ENCODE measurements around the gene OR1I1.

The OR1I1 gene

GRCh38 chr19:15107061-15108010, 25.3 kb downstream of the OR1I1 start, which contains the start of gene SYDE1:
TSS of gene SYDE1 (plus strand) at chr19:15107401. CDS start at chr19:15107434, 33 bp downstream.
- peaks cover 30% of the 10 kb centered on the region for H3K27me3 Mint-ChIP-seq
- peaks cover 9% of the 10 kb centered on the region for H3K9me3 Mint-ChIP-seq
- no peak within 1 kb of the TSS for H3K27ac Mint-ChIP-seq
- H3K36me3 Mint-ChIP-seq: peaks cover 9% of the 10 kb centered on the region
- ATAC-seq (ENCODE audit: low read depth): no peak
- no peak for DNase-seq (ENCODE audit: low spot score in 2 of 2)
- peaks cover 9% of the 10 kb centered on the region for H3K4me1 Mint-ChIP-seq
- H3K4me3 Mint-ChIP-seq: peak within 1 kb of the TSS; percentile 45

GRCh38 chr19:15108145-15108844, 26.3 kb downstream of the OR1I1 start:
- Mint-ChIP-seq H3K27me3 (peaks cover 30% of the 10 kb centered on the region), H3K9me3 (peaks cover 9% of the 10 kb centered on the region), H3K27ac (no peak overlapping the region), H3K36me3 (peaks cover 9% of the 10 kb centered on the region), H3K4me3 (no peak overlapping the region), H3K4me1 (peaks cover 9% of the 10 kb centered on the region)
- DNase-seq (ENCODE audit: low spot score in 2 of 2) (no peak), ATAC-seq (ENCODE audit: low read depth) (no peak)

GRCh38 chr19:15108845-15109767, 27.1 kb downstream of the OR1I1 start:
- ATAC-seq (ENCODE audit: low read depth) (no peak), DNase-seq (ENCODE audit: low spot score in 2 of 2) (no peak)
- Mint-ChIP-seq H3K4me1 (peaks cover 9% of the 10 kb centered on the region), H3K27ac (no peak overlapping the region), H3K4me3 (no peak overlapping the region), H3K9me3 (peaks cover 5% of the 10 kb centered on the region), H3K36me3 (peaks cover 6% of the 10 kb centered on the region), H3K27me3 (peaks cover 26% of the 10 kb centered on the region)

- ATAC-seq (ENCODE audit: low read depth) (no peak), DNase-seq (ENCODE audit: low spot score in 2 of 2) (no peak)
- peaks cover 9% of the 10 kb centered on the region for H3K4me1 Mint-ChIP-seq
- no peak overlapping the region for H3K27ac Mint-ChIP-seq
- no peaks in the 10 kb centered on the region for H3K9me3 Mint-ChIP-seq
- H3K4me3 Mint-ChIP-seq: no peak overlapping the region
- peaks cover 1% of the 10 kb centered on the region for H3K36me3 Mint-ChIP-seq
- H3K27me3 Mint-ChIP-seq: peaks cover 22% of the 10 kb centered on the region
Measured at GRCh38 chr19:15109768-15110417, 27.9 kb downstream of the OR1I1 start.

- Mint-ChIP-seq H3K9me3 (no peaks in the 10 kb centered on the region), H3K27me3 (peaks cover 22% of the 10 kb centered on the region), H3K36me3 (peaks cover 1% of the 10 kb centered on the region), H3K4me3 (no peak overlapping the region), H3K27ac (no peak overlapping the region), H3K4me1 (peaks cover 9% of the 10 kb centered on the region)
- no peak for DNase-seq (ENCODE audit: low spot score in 2 of 2)
- no peak for ATAC-seq (ENCODE audit: low read depth)
Measured at GRCh38 chr19:15110418-15110815, 28.4 kb downstream of the OR1I1 start.

- DNase-seq (ENCODE audit: low spot score in 2 of 2) (no peak), ATAC-seq (ENCODE audit: low read depth) (no peak)
- Mint-ChIP-seq H3K4me3 (no peak overlapping the region), H3K27me3 (peaks cover 14% of the 10 kb centered on the region), H3K36me3 (no peaks in the 10 kb centered on the region), H3K9me3 (no peaks in the 10 kb centered on the region), H3K4me1 (peaks cover 7% of the 10 kb centered on the region), H3K27ac (no peak overlapping the region)
Measured at GRCh38 chr19:15111758-15112157, 29.7 kb downstream of the OR1I1 start.

- no peak for ATAC-seq (ENCODE audit: low read depth)
- Mint-ChIP-seq H3K36me3 (no peaks in the 10 kb centered on the region), H3K27ac (no peak overlapping the region), H3K4me3 (no peak overlapping the region), H3K9me3 (no peaks in the 10 kb centered on the region), H3K4me1 (peaks cover 7% of the 10 kb centered on the region), H3K27me3 (peaks cover 12% of the 10 kb centered on the region)
- no peak for DNase-seq (ENCODE audit: low spot score in 2 of 2)
Measured at GRCh38 chr19:15112385-15112784, 30.4 kb downstream of the OR1I1 start.

- ATAC-seq (ENCODE audit: low read depth): no peak
- no peak overlapping the region for H3K4me3 Mint-ChIP-seq
- H3K36me3 Mint-ChIP-seq: peaks cover 2% of the 10 kb centered on the region
- DNase-seq (ENCODE audit: low spot score in 2 of 2): no peak
- no peaks in the 10 kb centered on the region for H3K9me3 Mint-ChIP-seq
- H3K27ac Mint-ChIP-seq: no peak overlapping the region
- peaks cover under 1% of the 10 kb centered on the region for H3K4me1 Mint-ChIP-seq
- peaks cover 5% of the 10 kb centered on the region for H3K27me3 Mint-ChIP-seq
Measured at GRCh38 chr19:15113245-15114152, 31.5 kb downstream of the OR1I1 start.

GRCh38 chr19:15114153-15114540, 32.1 kb downstream of the OR1I1 start:
- DNase-seq (ENCODE audit: low spot score in 2 of 2) (no peak), ATAC-seq (ENCODE audit: low read depth) (no peak)
- Mint-ChIP-seq H3K36me3 (peaks cover 8% of the 10 kb centered on the region), H3K4me3 (no peak overlapping the region), H3K27me3 (peaks cover 3% of the 10 kb centered on the region), H3K4me1 (no peaks in the 10 kb centered on the region), H3K9me3 (no peaks in the 10 kb centered on the region), H3K27ac (no peak overlapping the region)

GRCh38 chr19:15115080-15115479, 33.1 kb downstream of the OR1I1 start:
- ATAC-seq (ENCODE audit: low read depth) (no peak), DNase-seq (ENCODE audit: low spot score in 2 of 2) (no peak)
- Mint-ChIP-seq H3K4me3 (no peak overlapping the region), H3K4me1 (no peaks in the 10 kb centered on the region), H3K9me3 (no peaks in the 10 kb centered on the region), H3K36me3 (peaks cover 11% of the 10 kb centered on the region), H3K27ac (no peak overlapping the region), H3K27me3 (no peaks in the 10 kb centered on the region)

GRCh38 chr19:15115762-15116615, 34.0 kb downstream of the OR1I1 start:
- Mint-ChIP-seq H3K4me1 (no peaks in the 10 kb centered on the region), H3K9me3 (no peaks in the 10 kb centered on the region), H3K36me3 (peaks cover 16% of the 10 kb centered on the region), H3K27ac (no peak overlapping the region), H3K4me3 (no peak overlapping the region), H3K27me3 (no peaks in the 10 kb centered on the region)
- DNase-seq (ENCODE audit: low spot score in 2 of 2): no peak
- no peak for ATAC-seq (ENCODE audit: low read depth)

- H3K27ac Mint-ChIP-seq: no peak overlapping the region
- peaks cover 22% of the 10 kb centered on the region for H3K36me3 Mint-ChIP-seq
- no peaks in the 10 kb centered on the region for H3K4me1 Mint-ChIP-seq
- no peaks in the 10 kb centered on the region for H3K9me3 Mint-ChIP-seq
- no peaks in the 10 kb centered on the region for H3K27me3 Mint-ChIP-seq
- no peak for ATAC-seq (ENCODE audit: low read depth)
- no peak for DNase-seq (ENCODE audit: low spot score in 2 of 2)
- H3K4me3 Mint-ChIP-seq: no peak overlapping the region
Measured at GRCh38 chr19:15116856-15117255, 34.8 kb downstream of the OR1I1 start.

Data from memory B cell (primary cell).